Prostate gland (tissue), 2 donors: Measurements from ENCODE around the gene GREB1. TPM values are rescaled to one million over a fixed set of nuclear protein-coding genes. Genes with fewer than 3 reads are reported as not detected.
A peak's percentile ranks its signal among the peaks of the same experiment; 100 is the strongest.

ENCODE experiments used
- DNase-seq: peaks from one replicate; pipeline ENCODE4 v3.0.0-alpha.2; 2019; ENCODE audit warnings: low spot score
- H3K27ac ChIP-seq, 2 donors: fragments of 200-600 bp; sonication (generic); 2 replicates each; pipeline ENCODE4 v1.5.1; 2017 to 2019
- H3K27me3 ChIP-seq: fragments of 200-600 bp; sonication (generic); replicated peaks from 2 replicates; pipeline ENCODE4 v1.5.1; 2019; ENCODE audit not compliant: insufficient read depth
- H3K36me3 ChIP-seq, 2 donors: fragments of 200-600 bp; sonication (generic); 1 replicate in 1 of 2; 2 replicates in 1 of 2; pipeline versions ENCODE4 v1.5.1 to v1.8.1; 2017 to 2019
- H3K4me1 ChIP-seq: fragments of 200-600 bp; sonication (generic); replicated peaks from 2 replicates; pipeline ENCODE4 v1.5.1; 2019
- H3K4me3 ChIP-seq, 2 donors: fragments of 200-600 bp; sonication (generic); 2 replicates each; pipeline ENCODE4 v1.5.1; 2017 to 2019
- H3K9me3 ChIP-seq: fragments of 200-600 bp; sonication (generic); 2 replicates; pipeline ENCODE4 v1.5.1; 2017
- POLR2A ChIP-seq: fragments of 450-650 bp; IDR thresholded peaks from one replicate; pipeline ENCODE4 v1.6.1; 2016; ENCODE audit warnings: antibody characterized with exemption, mild to moderate bottlenecking
- POLR2AphosphoS5 ChIP-seq: sonication (generic); formaldehyde crosslinking; IDR thresholded peaks from one replicate; pipeline ENCODE4 v1.6.1; 2017; ENCODE audit warnings: antibody characterized with exemption
- WGBS: methylation state at CpG from one replicate; pipeline ENCODE4 v1.1.5; 2018; 5-methylcytosine and 5-hydroxymethylcytosine counted together
- intact Hi-C: fragments of 100-400 bp; cut with DNase I; formaldehyde crosslinking; loops from one replicate; pipeline ENCODE4 v1.14.2; 2022
- total RNA-seq, 2 donors: library from RNA; depleted of rRNA; stranded (reverse); fragments of >200 nt; gene quantifications; one replicate each; pipeline ENCODE4 v1.1.0, GENCODE V29; 2016
- TF ChIP-seq, protein P1 (sequence below), 4 experiments: fragments of 200-600 bp in 2 of 4; fragments of 450-650 bp in 2 of 4; sonication (generic) in 2 of 4; IDR thresholded peaks; 1 replicate in 3 of 4; 2 replicates in 1 of 4; pipeline ENCODE4 v1.5.1; 2016 to 2019; ENCODE audit warnings: antibody characterized with exemption in 4 of 4, mild to moderate bottlenecking in 2 of 4, moderate library complexity in 2 of 4

Gene GREB1
- total RNA-seq, 2 donors from 2014 or later: 224 to 392 TPM

DNA sequence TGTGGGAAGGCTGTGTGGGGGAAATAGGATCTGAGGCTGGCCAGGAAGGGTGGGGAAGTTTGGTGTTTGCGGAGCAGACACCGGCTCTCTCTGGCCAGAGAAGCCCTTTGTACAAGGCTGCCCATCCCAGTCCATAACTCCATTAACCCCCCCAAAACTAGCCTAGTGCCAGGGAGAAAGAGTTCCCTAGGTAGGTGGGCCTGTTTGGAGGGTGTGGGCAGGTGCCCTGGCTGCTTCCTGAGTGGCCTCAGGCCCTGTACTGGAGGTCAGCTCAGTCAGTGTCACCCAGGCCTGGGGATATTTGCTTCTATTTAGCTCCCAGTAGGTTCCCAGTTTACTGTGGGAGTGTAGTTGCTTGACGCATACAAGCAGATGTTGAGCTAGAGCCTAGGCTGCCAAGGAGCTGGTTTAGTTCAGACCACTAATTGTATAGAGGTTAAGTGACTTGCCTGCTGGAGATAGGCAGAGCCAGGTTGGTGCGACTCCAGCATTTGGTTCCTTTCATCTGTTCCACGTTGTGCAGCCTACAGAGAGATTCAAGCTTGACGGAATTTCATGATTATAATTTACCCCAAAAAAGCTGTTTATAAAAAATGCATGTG, 2.9 kb upstream of the GREB1 start:
- DNase-seq: no peak
- Histone ChIP-seq H3K4me1 (peaks cover 2% of the 10 kb centered on the region), H3K4me3 (no peak overlapping the region), H3K9me3 (no peaks in the 10 kb centered on the region), H3K27ac (no peak overlapping the region), H3K36me3 (no peaks in the 10 kb centered on the region), H3K27me3 (no peaks in the 10 kb centered on the region)
- TF ChIP-seq, protein P1, sequence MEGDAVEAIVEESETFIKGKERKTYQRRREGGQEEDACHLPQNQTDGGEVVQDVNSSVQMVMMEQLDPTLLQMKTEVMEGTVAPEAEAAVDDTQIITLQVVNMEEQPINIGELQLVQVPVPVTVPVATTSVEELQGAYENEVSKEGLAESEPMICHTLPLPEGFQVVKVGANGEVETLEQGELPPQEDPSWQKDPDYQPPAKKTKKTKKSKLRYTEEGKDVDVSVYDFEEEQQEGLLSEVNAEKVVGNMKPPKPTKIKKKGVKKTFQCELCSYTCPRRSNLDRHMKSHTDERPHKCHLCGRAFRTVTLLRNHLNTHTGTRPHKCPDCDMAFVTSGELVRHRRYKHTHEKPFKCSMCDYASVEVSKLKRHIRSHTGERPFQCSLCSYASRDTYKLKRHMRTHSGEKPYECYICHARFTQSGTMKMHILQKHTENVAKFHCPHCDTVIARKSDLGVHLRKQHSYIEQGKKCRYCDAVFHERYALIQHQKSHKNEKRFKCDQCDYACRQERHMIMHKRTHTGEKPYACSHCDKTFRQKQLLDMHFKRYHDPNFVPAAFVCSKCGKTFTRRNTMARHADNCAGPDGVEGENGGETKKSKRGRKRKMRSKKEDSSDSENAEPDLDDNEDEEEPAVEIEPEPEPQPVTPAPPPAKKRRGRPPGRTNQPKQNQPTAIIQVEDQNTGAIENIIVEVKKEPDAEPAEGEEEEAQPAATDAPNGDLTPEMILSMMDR (IDR thresholded peaks at IDR 0.05): no peak
- TF ChIP-seq POLR2A (no peak), POLR2AphosphoS5 (no peak)
- 93% methylated on average over 6 of the region's 6 CpGs for WGBS
- intact Hi-C loops: no loop called here

DNA sequence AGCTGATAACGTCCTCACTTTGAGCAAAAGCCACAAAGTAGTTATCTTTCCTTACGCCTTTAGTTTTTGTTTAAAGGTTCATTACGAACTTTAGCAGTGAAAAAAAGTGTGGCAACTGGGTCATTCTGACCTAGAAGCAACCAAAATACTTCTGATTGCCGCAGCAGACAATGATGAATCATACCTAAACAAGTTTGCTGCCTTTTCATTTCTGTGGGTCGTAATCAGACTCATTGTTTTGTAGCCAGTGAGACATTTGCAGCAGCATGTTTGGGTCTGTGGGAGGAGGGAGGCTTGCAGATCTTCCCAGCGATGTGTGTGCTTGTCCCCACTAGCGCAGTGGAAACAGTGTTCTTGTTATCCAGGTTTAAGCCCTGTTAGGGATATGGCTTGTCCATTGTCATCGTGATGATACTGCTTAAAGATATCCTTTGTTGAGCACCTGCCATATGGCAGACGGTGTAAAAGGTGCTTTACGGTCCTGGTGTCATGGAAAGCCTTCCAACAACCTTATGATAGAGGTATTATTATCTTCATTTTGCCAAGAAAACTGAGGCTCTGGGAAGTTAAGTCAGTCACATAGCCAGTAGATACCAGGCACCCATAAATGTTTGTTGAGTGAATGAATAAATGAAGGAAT, 1.3 kb upstream of the GREB1 start:
- no peaks in the 10 kb centered on the region for H3K27me3 ChIP-seq
- H3K4me1 ChIP-seq: peaks cover 2% of the 10 kb centered on the region
- 30% methylated on average over 10 of the region's 10 CpGs for WGBS
- no peak for DNase-seq
- H3K9me3 ChIP-seq: no peaks in the 10 kb centered on the region
- no peaks in the 10 kb centered on the region for H3K36me3 ChIP-seq
- TF ChIP-seq POLR2A (no peak), POLR2AphosphoS5 (peak; percentile 33)
- peak overlapping the region; percentile 18 to 31 for H3K27ac ChIP-seq
- intact Hi-C loops: no loop called here
- H3K4me3 ChIP-seq: no peak overlapping the region

DNA sequence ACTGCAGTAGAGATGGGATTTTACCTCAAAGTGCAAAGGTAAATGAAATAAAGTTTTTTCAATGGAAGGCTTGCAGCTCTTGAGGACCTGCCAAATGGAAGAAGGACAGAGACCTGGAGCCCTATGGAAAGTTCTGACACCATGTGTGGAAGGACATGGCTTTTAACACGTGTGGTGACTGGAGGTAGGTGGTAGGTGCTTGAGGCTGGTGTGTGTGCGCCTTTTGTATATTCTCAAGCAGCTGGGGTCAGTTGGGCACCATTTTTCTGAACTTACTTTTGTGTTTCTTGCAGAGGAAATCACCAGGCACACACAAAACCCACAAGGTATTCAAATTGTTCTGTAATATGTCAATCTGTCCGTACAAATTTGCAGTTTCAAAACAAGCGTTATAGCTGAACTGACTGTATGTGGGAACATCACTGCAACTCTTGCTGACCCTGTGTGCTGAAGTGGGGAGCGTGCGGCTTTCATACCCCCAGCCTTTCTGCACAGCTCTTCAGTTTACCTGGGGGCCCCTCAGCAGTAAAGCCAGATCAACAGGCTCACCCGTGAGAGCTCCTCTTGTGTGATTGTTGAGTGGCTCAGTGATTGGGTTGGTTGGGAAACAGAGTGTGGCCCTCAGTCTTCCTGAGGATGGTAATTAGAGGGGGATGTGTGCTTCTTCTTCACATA, 363 bp downstream of the GREB1 start:
- H3K4me1 ChIP-seq: peaks cover 5% of the 10 kb centered on the region
- H3K27ac ChIP-seq: no peak overlapping the region
- H3K4me3 ChIP-seq: no peak overlapping the region
- TF ChIP-seq, protein P1 (IDR thresholded peaks at IDR 0.05): no peak
- TF ChIP-seq POLR2AphosphoS5 (no peak), POLR2A (no peak)
- WGBS: 88% methylated on average over 7 of the region's 7 CpGs
- H3K9me3 ChIP-seq: no peaks in the 10 kb centered on the region
- no peaks in the 10 kb centered on the region for H3K27me3 ChIP-seq
- intact Hi-C loops: no loop called here
- no peak for DNase-seq
- no peaks in the 10 kb centered on the region for H3K36me3 ChIP-seq

DNA sequence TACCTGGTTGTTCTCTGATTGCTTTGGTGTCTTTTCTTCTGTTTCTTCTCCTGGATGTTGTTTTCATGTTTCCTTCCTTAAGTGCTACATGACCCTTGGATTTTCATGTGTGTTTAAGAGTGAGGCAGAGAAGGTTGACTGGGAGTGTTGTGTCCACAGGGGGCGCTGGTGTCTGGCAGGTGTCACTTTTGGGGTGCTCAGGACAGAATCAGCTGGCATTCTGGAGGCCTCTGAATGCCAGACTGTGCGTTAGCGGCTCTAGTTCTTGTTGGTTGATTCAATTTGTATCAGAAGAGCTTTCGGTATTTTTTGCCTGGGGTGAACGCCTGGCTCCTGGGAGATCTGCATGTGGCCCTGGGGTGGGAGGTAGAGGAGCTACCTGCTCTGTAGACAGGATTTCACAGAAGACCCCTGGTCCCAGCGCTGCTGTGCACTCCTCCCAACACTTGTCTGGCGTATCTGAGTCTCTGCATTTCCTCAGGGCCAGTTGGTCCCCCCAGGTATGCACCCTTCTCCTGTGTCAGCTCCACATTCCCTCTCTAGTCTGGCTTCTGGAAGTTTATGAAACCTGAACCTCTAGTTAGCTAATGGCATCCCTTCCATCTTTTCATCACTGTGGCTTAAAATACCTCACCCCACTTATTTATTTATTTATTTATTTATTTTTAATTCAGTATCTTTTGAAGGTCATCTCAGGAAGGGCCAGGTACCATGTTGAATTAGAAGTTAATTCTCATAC, 1.1 kb downstream of the GREB1 start:
- no peak for DNase-seq
- Histone ChIP-seq H3K4me3 (no peak overlapping the region), H3K36me3 (no peaks in the 10 kb centered on the region), H3K27ac (no peak overlapping the region), H3K4me1 (peaks cover 6% of the 10 kb centered on the region), H3K27me3 (no peaks in the 10 kb centered on the region), H3K9me3 (no peaks in the 10 kb centered on the region)
- intact Hi-C loops: loop anchor here (5.0 kb wide), 1 partner anchor 37 kb away; no protein-coding TSS in a partner anchor
- TF ChIP-seq, protein P1 (IDR thresholded peaks at IDR 0.05): no peak
- TF ChIP-seq POLR2A (no peak), POLR2AphosphoS5 (no peak)
- WGBS: 84% methylated on average over 7 of the region's 7 CpGs

DNA sequence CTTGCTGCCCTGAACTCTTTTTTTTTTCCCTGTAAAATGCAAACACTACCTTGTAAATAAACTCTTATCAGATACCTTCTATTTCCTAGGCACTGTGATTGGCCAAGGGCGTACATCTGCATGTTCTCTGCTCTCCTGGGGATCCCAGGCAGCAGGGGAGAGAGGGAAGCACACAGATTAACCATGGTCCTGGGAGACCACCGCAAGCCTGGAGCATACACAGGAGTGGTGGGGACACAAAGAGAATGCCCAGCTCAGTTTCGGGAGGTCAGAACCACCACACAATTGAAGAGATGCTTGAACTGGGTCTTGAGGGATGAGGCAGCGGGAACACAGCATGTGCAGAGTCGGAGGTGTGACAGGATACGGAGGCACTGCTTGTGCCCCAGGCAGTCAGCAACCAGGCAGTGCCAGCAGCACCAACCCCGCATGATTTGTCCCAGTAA, 2.1 kb downstream of the GREB1 start:
- TF ChIP-seq POLR2AphosphoS5 (peak; percentile 6), POLR2A (no peak)
- 44% methylated on average over 7 of the region's 7 CpGs for WGBS
- H3K27ac ChIP-seq: peak overlapping the region; percentile 8 to 52

More for the DNA sequence above, 2.1 kb downstream of the GREB1 start:
- intact Hi-C loops: loop anchor here (5.0 kb wide), 1 partner anchor 36 kb away; no protein-coding TSS in a partner anchor
- no peaks in the 10 kb centered on the region for H3K36me3 ChIP-seq
- H3K9me3 ChIP-seq: no peaks in the 10 kb centered on the region
- H3K4me3 ChIP-seq: no peak overlapping the region
- no peaks in the 10 kb centered on the region for H3K27me3 ChIP-seq
- peak; percentile 42 for DNase-seq
- peaks cover 6% of the 10 kb centered on the region for H3K4me1 ChIP-seq
